ENCODE measurements around the gene CCT7.

DNA sequence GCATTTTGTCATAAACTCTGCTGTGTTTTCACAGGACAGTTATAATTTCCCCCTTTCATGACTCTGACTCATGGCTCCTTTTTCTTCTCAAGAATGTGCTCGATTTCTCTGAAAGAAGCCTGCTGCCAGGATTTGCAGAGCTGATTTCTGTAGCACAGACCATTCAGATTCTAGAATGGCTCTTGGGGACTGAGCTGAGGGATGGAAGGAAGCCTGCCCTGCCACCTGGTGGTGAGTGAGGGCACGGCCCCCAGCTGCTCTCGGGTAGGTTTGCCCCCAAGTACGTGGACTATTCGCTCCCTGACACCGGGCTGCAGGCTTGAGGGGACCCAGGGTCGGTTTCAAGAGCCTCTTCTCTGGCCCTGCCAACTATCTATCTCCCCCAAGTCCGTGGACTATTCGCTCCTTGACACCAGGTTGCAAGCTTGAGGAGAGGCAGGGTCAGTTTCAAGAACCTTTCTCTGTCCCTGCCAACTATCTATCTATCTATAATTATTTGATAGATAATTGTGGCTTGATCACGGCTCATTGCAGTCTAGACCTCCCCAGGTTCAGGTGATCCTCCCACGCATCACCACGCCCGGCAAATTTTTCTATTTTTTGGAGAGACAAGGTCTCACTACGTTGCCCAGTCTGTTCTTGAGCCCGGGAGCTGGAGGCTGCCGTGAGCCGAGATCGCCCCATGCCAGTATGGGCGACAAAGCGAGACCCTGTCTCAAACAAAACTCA, 21.5 kb upstream of the CCT7 start:
- TF ChIP-seq, protein P1, sequence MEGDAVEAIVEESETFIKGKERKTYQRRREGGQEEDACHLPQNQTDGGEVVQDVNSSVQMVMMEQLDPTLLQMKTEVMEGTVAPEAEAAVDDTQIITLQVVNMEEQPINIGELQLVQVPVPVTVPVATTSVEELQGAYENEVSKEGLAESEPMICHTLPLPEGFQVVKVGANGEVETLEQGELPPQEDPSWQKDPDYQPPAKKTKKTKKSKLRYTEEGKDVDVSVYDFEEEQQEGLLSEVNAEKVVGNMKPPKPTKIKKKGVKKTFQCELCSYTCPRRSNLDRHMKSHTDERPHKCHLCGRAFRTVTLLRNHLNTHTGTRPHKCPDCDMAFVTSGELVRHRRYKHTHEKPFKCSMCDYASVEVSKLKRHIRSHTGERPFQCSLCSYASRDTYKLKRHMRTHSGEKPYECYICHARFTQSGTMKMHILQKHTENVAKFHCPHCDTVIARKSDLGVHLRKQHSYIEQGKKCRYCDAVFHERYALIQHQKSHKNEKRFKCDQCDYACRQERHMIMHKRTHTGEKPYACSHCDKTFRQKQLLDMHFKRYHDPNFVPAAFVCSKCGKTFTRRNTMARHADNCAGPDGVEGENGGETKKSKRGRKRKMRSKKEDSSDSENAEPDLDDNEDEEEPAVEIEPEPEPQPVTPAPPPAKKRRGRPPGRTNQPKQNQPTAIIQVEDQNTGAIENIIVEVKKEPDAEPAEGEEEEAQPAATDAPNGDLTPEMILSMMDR (IDR thresholded peaks at IDR 0.05; ENCODE audit: poor library complexity) = peak; percentile 81
- TF ChIP-seq EZH2 (IDR thresholded peaks at IDR 0.05; ENCODE audit: borderline replicate concordance) = no peak

Data from hepatocyte (in vitro differentiated cells).